Panc1 (cell line): ENCODE data around the gene UBE2V1. TPM values are rescaled to one million over a fixed set of nuclear protein-coding genes. Genes with fewer than 3 reads are reported as not detected.
A peak's percentile ranks its signal among the peaks of the same experiment; 100 is the strongest.

Experiments
- ATAC-seq: fragments of 200-7000 bp; cut with Tn5 transposase; 2 replicates; pipeline ENCODE4 v1.9.1; 2020; ENCODE audit warnings: mild to moderate bottlenecking, moderate library complexity
- BruUV-seq: library from RNA; stranded (reverse); fragments of 400-500 nt; replicated peaks from 2 replicates; lab custom pipeline; 2021; lab: Mats Ljungman, UMichigan
- CTCF ChIA-PET: fragments of 300-600 bp; sonication (Branson Sonifier 250); formaldehyde crosslinking; loops from one replicate; lab custom pipeline; 2022; ENCODE audit warnings: antibody characterized with exemption; lab: Charles Lee
- POLR2A ChIA-PET: fragments of 300-600 bp; sonication (Branson Sonifier 250); formaldehyde crosslinking; loops from one replicate; lab custom pipeline; 2022; ENCODE audit warnings: antibody characterized with exemption; lab: Charles Lee
- DNase-seq: peaks from one replicate; pipeline ENCODE4 v3.0.0-alpha.2; 2010; ENCODE audit warnings: low read depth, low spot score
- H3K27ac ChIP-seq: 2 replicates; pipeline ENCODE4 v1.5.1; 2011; ENCODE audit warnings: mild to moderate bottlenecking, low read length, inconsistent platforms
- H3K27me3 ChIP-seq: fragments of 200-500 bp; sonication (Bioruptor generic); 2 replicates; pipeline ENCODE4 v1.6.0; 2014; ENCODE audit warnings: low read length, inconsistent platforms; ENCODE audit not compliant: control insufficient read depth, insufficient read depth
- H3K36me3 ChIP-seq: fragments of 200-500 bp; sonication (Bioruptor generic); 2 replicates; pipeline ENCODE4 v1.5.1; 2014; ENCODE audit warnings: inconsistent platforms, mild to moderate bottlenecking, low read length, moderate library complexity; ENCODE audit not compliant: control insufficient read depth, insufficient read depth
- H3K4me1 ChIP-seq: 2 replicates; pipeline ENCODE4 v1.5.1; 2011; ENCODE audit warnings: inconsistent platforms, mild to moderate bottlenecking, low read length, moderate library complexity; ENCODE audit not compliant: control insufficient read depth, insufficient read depth
- H3K4me3 ChIP-seq, 2 experiments: 2 replicates each; pipeline ENCODE4 v1.5.1; 2011 to 2012; ENCODE audit warnings: low read depth in 2 of 2, low read length in 2 of 2, mild to moderate bottlenecking in 2 of 2, inconsistent platforms in 1 of 2, moderate library complexity in 1 of 2
- H3K9me3 ChIP-seq: fragments of 200-500 bp; sonication (Bioruptor generic); 2 replicates; pipeline ENCODE4 v1.5.1; 2014; ENCODE audit warnings: low read depth, mild to moderate bottlenecking, inconsistent platforms, low read length, moderate library complexity; ENCODE audit not compliant: control insufficient read depth, insufficient read depth
- POLR2AphosphoS5 ChIP-seq: IDR thresholded peaks from 2 replicates; pipeline ENCODE4 v1.6.1; 2012; ENCODE audit warnings: mild to moderate bottlenecking, low read depth, low read length, moderate library complexity
- SIN3A ChIP-seq: IDR thresholded peaks from 2 replicates; pipeline ENCODE4 v1.6.1; 2012; ENCODE audit warnings: low read depth, mild to moderate bottlenecking, low read length, moderate library complexity, borderline replicate concordance; ENCODE audit not compliant: insufficient read depth
- TCF7L2 ChIP-seq: IDR thresholded peaks from 2 replicates; pipeline ENCODE4 v1.6.1; 2011; ENCODE audit warnings: mild to moderate bottlenecking, low read depth, low read length, inconsistent platforms
- in situ Hi-C: cut with HindIII; loops from 2 replicates; pipeline ENCODE4 v1.10.0; 2016; ENCODE audit warnings: low sequenced_read_pairs, low pct_unique_long_range_greater_than_20kb
- intact Hi-C: fragments of 100-400 bp; cut with micrococcal nuclease; formaldehyde crosslinking; loops from one replicate; pipeline ENCODE4 v1.10.0; 2022; ENCODE audit not compliant: unreplicated experiment
- total RNA-seq: library from RNA; stranded (reverse); gene quantifications from one replicate; pipeline ENCODE4 v1.2.1, GENCODE V29; 2021; ENCODE audit not compliant: unreplicated experiment
- TF ChIP-seq, protein P1 (sequence below): fragments of 450-650 bp; IDR thresholded peaks from 2 replicates; pipeline ENCODE4 v1.5.1; 2017; ENCODE audit warnings: mild to moderate bottlenecking
- TF ChIP-seq, protein P2 (sequence below), 2 experiments: IDR thresholded peaks; 2 replicates each; pipeline ENCODE4 v1.6.1; 2011 to 2012; ENCODE audit warnings: low read depth in 2 of 2, control low read depth in 1 of 2, low read length in 1 of 2, mild to moderate bottlenecking in 1 of 2, moderate library complexity in 1 of 2; ENCODE audit not compliant: insufficient read depth in 1 of 2

UBE2V1 gene
- total RNA-seq, 1 experiment from 2014 or later: 115 TPM

DNA sequence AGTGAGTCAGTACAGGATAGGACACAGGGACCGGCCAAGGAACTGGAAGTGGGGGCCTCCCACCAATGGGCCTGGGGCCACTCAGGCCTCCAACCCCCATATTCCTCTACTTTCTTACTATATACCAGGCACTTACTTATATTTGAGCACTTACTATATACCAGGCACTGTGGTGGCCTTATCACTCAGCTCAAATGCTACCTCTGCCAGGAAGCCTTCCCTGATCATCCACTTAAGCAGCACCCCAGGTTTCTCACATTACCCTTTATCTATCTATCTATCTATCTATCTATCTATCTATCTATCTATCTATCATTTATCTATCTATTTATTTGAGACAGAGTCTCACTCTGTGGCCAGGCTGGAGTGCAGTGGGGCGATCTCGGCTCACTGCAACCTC lies 12.3 kb upstream of the UBE2V1 start:
- peaks cover 19% of the 10 kb centered on the region for H3K4me1 ChIP-seq
- no peak overlapping the region for H3K4me3 ChIP-seq
- ATAC-seq: no peak
- in situ Hi-C loops: no loop called here
- peaks cover 26% of the 10 kb centered on the region for H3K36me3 ChIP-seq
- DNase-seq: no peak
- H3K27me3 ChIP-seq: no peaks in the 10 kb centered on the region
- TF ChIP-seq, protein P1, sequence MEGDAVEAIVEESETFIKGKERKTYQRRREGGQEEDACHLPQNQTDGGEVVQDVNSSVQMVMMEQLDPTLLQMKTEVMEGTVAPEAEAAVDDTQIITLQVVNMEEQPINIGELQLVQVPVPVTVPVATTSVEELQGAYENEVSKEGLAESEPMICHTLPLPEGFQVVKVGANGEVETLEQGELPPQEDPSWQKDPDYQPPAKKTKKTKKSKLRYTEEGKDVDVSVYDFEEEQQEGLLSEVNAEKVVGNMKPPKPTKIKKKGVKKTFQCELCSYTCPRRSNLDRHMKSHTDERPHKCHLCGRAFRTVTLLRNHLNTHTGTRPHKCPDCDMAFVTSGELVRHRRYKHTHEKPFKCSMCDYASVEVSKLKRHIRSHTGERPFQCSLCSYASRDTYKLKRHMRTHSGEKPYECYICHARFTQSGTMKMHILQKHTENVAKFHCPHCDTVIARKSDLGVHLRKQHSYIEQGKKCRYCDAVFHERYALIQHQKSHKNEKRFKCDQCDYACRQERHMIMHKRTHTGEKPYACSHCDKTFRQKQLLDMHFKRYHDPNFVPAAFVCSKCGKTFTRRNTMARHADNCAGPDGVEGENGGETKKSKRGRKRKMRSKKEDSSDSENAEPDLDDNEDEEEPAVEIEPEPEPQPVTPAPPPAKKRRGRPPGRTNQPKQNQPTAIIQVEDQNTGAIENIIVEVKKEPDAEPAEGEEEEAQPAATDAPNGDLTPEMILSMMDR: no peak
- TF ChIP-seq POLR2AphosphoS5: peak; percentile 31; the same call in 1 of the 2 replicates
- no peak overlapping the region for H3K27ac ChIP-seq
- BruUV-seq: no TSS peak
- intact Hi-C loops: no loop called here
- ChIA-PET CTCF (no interaction called here), POLR2A (no interaction called here)
- H3K9me3 ChIP-seq: no peaks in the 10 kb centered on the region

DNA sequence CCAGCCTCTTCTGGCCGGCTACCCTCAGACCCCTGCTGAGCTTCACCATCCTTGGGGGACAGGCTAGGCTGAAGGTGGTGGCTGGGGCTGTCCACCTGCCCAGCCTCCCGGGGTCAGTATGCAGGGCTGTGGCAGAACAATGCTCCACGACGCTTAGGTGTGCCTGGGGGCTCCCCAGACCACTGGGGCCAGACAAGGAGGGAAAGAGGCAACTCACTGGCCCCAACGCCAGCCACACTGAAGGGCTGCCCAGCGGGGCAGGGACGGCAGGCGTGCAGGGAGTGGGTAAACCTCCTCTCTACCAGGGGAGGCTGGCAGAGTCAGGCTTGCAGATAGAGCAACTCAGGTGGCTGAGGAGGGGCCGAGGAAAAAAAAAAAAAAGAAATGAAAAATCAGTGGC lies 11.5 kb upstream of the UBE2V1 start:
- ChIA-PET POLR2A (no interaction called here), CTCF (no interaction called here)
- Histone ChIP-seq H3K9me3 (no peaks in the 10 kb centered on the region), H3K36me3 (peaks cover 22% of the 10 kb centered on the region), H3K27me3 (no peaks in the 10 kb centered on the region), H3K4me1 (peaks cover 19% of the 10 kb centered on the region), H3K27ac (peak overlapping the region; percentile 35; the same call in 1 of the 2 replicates), H3K4me3 (no peak overlapping the region)
- ATAC-seq (no peak), DNase-seq (no peak)
- intact Hi-C loops (no loop called here), in situ Hi-C loops (no loop called here)
- TF ChIP-seq SIN3A: no peak
- TF ChIP-seq, protein P1: no peak
- no TSS peak for BruUV-seq

DNA sequence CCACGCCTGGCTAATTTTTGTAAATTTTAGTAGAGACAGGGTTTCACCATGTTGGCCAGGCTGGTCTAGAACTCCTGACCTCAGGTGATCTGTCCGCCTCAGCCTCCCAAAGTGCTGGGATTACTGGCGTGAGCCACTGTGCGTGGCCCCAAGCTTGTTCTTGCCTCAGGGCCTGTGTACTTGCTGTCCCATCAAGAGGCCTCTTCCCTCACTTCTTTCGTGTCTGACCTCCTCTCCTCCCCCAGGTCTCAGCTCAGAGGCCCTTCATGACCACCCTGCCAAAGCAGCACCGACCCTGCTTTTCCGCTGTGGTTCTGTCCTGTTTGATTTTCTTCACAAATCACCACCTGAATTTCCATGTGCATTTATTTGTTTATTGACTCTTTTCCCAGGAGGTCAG lies 10.5 kb upstream of the UBE2V1 start:
- H3K9me3 ChIP-seq: no peaks in the 10 kb centered on the region
- H3K27ac ChIP-seq: peak overlapping the region; percentile 66
- peaks cover 21% of the 10 kb centered on the region for H3K36me3 ChIP-seq
- ChIA-PET POLR2A (no interaction called here), CTCF (interaction anchor here (0.6 to 0.7 kb wide), 3 partner anchors 43 to 55 kb away, joined by 3 to 6 read pairs (median 5); no protein-coding TSS in a partner anchor)
- intact Hi-C loops: no loop called here
- H3K27me3 ChIP-seq: no peaks in the 10 kb centered on the region
- in situ Hi-C loops: no loop called here
- BruUV-seq: no TSS peak
- H3K4me1 ChIP-seq: peaks cover 19% of the 10 kb centered on the region
- TF ChIP-seq POLR2AphosphoS5: no peak
- TF ChIP-seq, protein P2, sequence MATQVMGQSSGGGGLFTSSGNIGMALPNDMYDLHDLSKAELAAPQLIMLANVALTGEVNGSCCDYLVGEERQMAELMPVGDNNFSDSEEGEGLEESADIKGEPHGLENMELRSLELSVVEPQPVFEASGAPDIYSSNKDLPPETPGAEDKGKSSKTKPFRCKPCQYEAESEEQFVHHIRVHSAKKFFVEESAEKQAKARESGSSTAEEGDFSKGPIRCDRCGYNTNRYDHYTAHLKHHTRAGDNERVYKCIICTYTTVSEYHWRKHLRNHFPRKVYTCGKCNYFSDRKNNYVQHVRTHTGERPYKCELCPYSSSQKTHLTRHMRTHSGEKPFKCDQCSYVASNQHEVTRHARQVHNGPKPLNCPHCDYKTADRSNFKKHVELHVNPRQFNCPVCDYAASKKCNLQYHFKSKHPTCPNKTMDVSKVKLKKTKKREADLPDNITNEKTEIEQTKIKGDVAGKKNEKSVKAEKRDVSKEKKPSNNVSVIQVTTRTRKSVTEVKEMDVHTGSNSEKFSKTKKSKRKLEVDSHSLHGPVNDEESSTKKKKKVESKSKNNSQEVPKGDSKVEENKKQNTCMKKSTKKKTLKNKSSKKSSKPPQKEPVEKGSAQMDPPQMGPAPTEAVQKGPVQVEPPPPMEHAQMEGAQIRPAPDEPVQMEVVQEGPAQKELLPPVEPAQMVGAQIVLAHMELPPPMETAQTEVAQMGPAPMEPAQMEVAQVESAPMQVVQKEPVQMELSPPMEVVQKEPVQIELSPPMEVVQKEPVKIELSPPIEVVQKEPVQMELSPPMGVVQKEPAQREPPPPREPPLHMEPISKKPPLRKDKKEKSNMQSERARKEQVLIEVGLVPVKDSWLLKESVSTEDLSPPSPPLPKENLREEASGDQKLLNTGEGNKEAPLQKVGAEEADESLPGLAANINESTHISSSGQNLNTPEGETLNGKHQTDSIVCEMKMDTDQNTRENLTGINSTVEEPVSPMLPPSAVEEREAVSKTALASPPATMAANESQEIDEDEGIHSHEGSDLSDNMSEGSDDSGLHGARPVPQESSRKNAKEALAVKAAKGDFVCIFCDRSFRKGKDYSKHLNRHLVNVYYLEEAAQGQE (IDR thresholded peaks at IDR 0.05; ENCODE audit: insufficient read depth in 1 of 2, low read depth in 2 of 2, low read length in 1 of 2): no peak
- TF ChIP-seq, protein P1: no peak
- no peak for TF ChIP-seq TCF7L2
- no peak for TF ChIP-seq SIN3A
- H3K4me3 ChIP-seq: no peak overlapping the region
- ATAC-seq (no peak), DNase-seq (no peak)
